Tibial nerve (tissue), 4 donors: Measurements from ENCODE around the gene ALDOB. TPM values are rescaled to one million over a fixed set of nuclear protein-coding genes. Genes with fewer than 3 reads are reported as not detected.

Experiments
- DNase-seq, 2 donors: peaks; one replicate each; pipeline ENCODE4 v3.0.0-alpha.2; 2019; ENCODE audit warnings: low spot score in 2 of 2
- H3K27ac ChIP-seq, 4 donors: fragments of 200-600 bp; sonication (generic) in 3 of 4; one replicate each; pipeline ENCODE4 v1.5.1; 2017 to 2019; ENCODE audit warnings: mild to moderate bottlenecking in 1 of 4
- H3K27me3 ChIP-seq, 2 donors: fragments of 200-600 bp; sonication (generic) in 1 of 2; one replicate each; pipeline versions ENCODE4 v1.5.1 to v1.6.0; 2017 to 2019
- H3K36me3 ChIP-seq, 3 donors: fragments of 200-600 bp; sonication (generic); one replicate each; pipeline ENCODE4 v1.5.1; 2018 to 2019
- H3K4me1 ChIP-seq, 4 donors: fragments of 200-600 bp; sonication (generic) in 3 of 4; one replicate each; pipeline ENCODE4 v1.5.1; 2017 to 2019
- H3K4me3 ChIP-seq, 4 donors: fragments of 200-600 bp; sonication (generic) in 3 of 4; one replicate each; pipeline ENCODE4 v1.5.1; 2017 to 2019; ENCODE audit warnings: mild to moderate bottlenecking in 1 of 4, moderate library complexity in 1 of 4
- H3K9me3 ChIP-seq, 4 donors: fragments of 200-600 bp; sonication (generic) in 3 of 4; one replicate each; pipeline ENCODE4 v1.5.1; 2017 to 2019
- CTCF ChIP-seq, 5 experiments: fragments of 200-600 bp in 3 of 5; fragments of 450-650 bp in 2 of 5; sonication (generic) in 3 of 5; IDR thresholded peaks; one replicate each; pipeline ENCODE4 v1.5.1; 2016 to 2019; ENCODE audit warnings: antibody characterized with exemption in 5 of 5, mild to moderate bottlenecking in 3 of 5, moderate library complexity in 2 of 5
- EP300 ChIP-seq, 2 donors: sonication (generic); formaldehyde crosslinking; IDR thresholded peaks; one replicate each; pipeline ENCODE4 v1.6.1; 2017; ENCODE audit warnings: antibody characterized with exemption in 2 of 2, mild to moderate bottlenecking in 1 of 2
- POLR2A ChIP-seq, 2 donors: fragments of 450-650 bp; IDR thresholded peaks; one replicate each; pipeline ENCODE4 v1.6.1; 2017; ENCODE audit warnings: antibody characterized with exemption in 2 of 2, mild to moderate bottlenecking in 2 of 2, moderate library complexity in 2 of 2
- WGBS, 2 donors: methylation state at CpG; one replicate each; pipeline ENCODE4 v1.1.5; 2018; 5-methylcytosine and 5-hydroxymethylcytosine counted together
- total RNA-seq, 4 donors: library from RNA; depleted of rRNA; stranded (reverse); fragments of >200 nt; gene quantifications; one replicate each; pipeline ENCODE4 v1.1.0, GENCODE V29; 2016

The ALDOB gene
- total RNA-seq, 4 donors from 2014 or later, result not detected

- H3K4me1 ChIP-seq, result no peaks in the 10 kb centered on the region
- H3K27ac ChIP-seq, result no peak overlapping the region
- no peak for DNase-seq
- no peak for TF ChIP-seq CTCF (IDR thresholded peaks at IDR 0.05)
- TF ChIP-seq POLR2A (IDR thresholded peaks at IDR 0.05), result no peak
- TF ChIP-seq EP300 (IDR thresholded peaks at IDR 0.05), result no peak
- peaks cover 0 to 76% (median 0%) of the 10 kb centered on the region in 3 donors for H3K36me3 ChIP-seq
- no peaks in the 10 kb centered on the region for H3K27me3 ChIP-seq
- no peak overlapping the region for H3K4me3 ChIP-seq
- H3K9me3 ChIP-seq, result peaks cover 2 to 90% (median 31%) of the 10 kb centered on the region in 4 donors
These were observed 20.7 kb downstream of the ALDOB start for GRCh38 chr9:101414839-101415238.

- DNase-seq, result no peak
- H3K36me3 ChIP-seq, result peaks cover 13 to 86% (median 32%) of the 10 kb centered on the region in 3 donors
- no peaks in the 10 kb centered on the region for H3K4me1 ChIP-seq
- H3K9me3 ChIP-seq, result peaks cover 26 to 99% (median 60%) of the 10 kb centered on the region in 4 donors
- no peak overlapping the region for H3K4me3 ChIP-seq
- 95 to 98% methylated on average over 4 of the region's 4 CpGs for WGBS, 2 donors
- no peak overlapping the region for H3K27ac ChIP-seq
- TF ChIP-seq EP300 (IDR thresholded peaks at IDR 0.05), result no peak
- no peak for TF ChIP-seq CTCF (IDR thresholded peaks at IDR 0.05)
- TF ChIP-seq POLR2A (IDR thresholded peaks at IDR 0.05), result no peak
- no peaks in the 10 kb centered on the region for H3K27me3 ChIP-seq
These were observed 26.5 kb downstream of the ALDOB start for GRCh38 chr9:101409079-101409477.

GRCh38 chr9:101408374-101409078 is 27.0 kb downstream of the ALDOB start:
- no peak overlapping the region for H3K4me3 ChIP-seq
- H3K27ac ChIP-seq, result no peak overlapping the region
- H3K9me3 ChIP-seq, result peaks cover 26 to 99% (median 57%) of the 10 kb centered on the region in 4 donors
- H3K36me3 ChIP-seq, result peaks cover 13 to 86% (median 37%) of the 10 kb centered on the region in 3 donors
- no peaks in the 10 kb centered on the region for H3K27me3 ChIP-seq
- TF ChIP-seq CTCF (IDR thresholded peaks at IDR 0.05) (no peak), EP300 (IDR thresholded peaks at IDR 0.05) (no peak), POLR2A (IDR thresholded peaks at IDR 0.05) (no peak)
- 95 to 98% methylated on average over 5 of the region's 5 CpGs for WGBS, 2 donors
- no peaks in the 10 kb centered on the region for H3K4me1 ChIP-seq
- no peak for DNase-seq

- H3K9me3 ChIP-seq, result peaks cover 14 to 72% (median 28%) of the 10 kb centered on the region in 4 donors
- no peak for DNase-seq
These were observed 31.9 kb downstream of the ALDOB start for GRCh38 chr9:101403516-101404285.

More at GRCh38 chr9:101403516-101404285, 31.9 kb downstream of the ALDOB start:
- 92 to 96% methylated on average over 9 of the region's 9 CpGs for WGBS, 2 donors
- Histone ChIP-seq H3K27ac (no peak overlapping the region), H3K27me3 (no peaks in the 10 kb centered on the region), H3K4me3 (no peak overlapping the region), H3K36me3 (peaks cover 16 to 87% (median 52%) of the 10 kb centered on the region in 3 donors), H3K4me1 (peaks cover 0 to 29% (median 11%) of the 10 kb centered on the region in 4 donors)
- TF ChIP-seq POLR2A (IDR thresholded peaks at IDR 0.05) (no peak), CTCF (IDR thresholded peaks at IDR 0.05) (no peak), EP300 (IDR thresholded peaks at IDR 0.05) (no peak)
